Neural cell (in vitro differentiated cells): Measurements from ENCODE around the gene SMPD2.
A peak's percentile ranks its signal among the peaks of the same experiment; 100 is the strongest.

Experiments used
- CTCF ChIP-seq: fragments of 450-650 bp; IDR thresholded peaks from 2 replicates; pipeline ENCODE4 v1.5.1; 2014; ENCODE audit warnings: antibody characterized with exemption, mild to moderate bottlenecking, moderate library complexity; ENCODE audit not compliant: poor library complexity, severe bottlenecking
- EP300 ChIP-seq: fragments of 450-650 bp; conservative IDR thresholded peaks from 2 replicates; pipeline ENCODE4 v1.6.1; 2014; ENCODE audit warnings: antibody characterized with exemption, mild to moderate bottlenecking, moderate library complexity; ENCODE audit not compliant: poor library complexity, severe bottlenecking
- EZH2 ChIP-seq: fragments of 200-600, 300-800 bp; shearing (Covaris generic), sonication (generic); IDR thresholded peaks from 2 replicates; pipeline ENCODE4 v1.6.1; 2014; ENCODE audit warnings: antibody characterized with exemption, low read length, borderline replicate concordance, mild to moderate bottlenecking; ENCODE audit not compliant: insufficient read depth, poor library complexity, severe bottlenecking
- MXI1 ChIP-seq: fragments of 450-650 bp; conservative IDR thresholded peaks from 2 replicates; pipeline ENCODE4 v1.6.1; 2014; ENCODE audit warnings: antibody characterized with exemption, mild to moderate bottlenecking; ENCODE audit not compliant: poor library complexity, severe bottlenecking
- TAF1 ChIP-seq: IDR thresholded peaks from 2 replicates; pipeline ENCODE4 v1.6.1; 2012; ENCODE audit warnings: low read depth

DNA sequence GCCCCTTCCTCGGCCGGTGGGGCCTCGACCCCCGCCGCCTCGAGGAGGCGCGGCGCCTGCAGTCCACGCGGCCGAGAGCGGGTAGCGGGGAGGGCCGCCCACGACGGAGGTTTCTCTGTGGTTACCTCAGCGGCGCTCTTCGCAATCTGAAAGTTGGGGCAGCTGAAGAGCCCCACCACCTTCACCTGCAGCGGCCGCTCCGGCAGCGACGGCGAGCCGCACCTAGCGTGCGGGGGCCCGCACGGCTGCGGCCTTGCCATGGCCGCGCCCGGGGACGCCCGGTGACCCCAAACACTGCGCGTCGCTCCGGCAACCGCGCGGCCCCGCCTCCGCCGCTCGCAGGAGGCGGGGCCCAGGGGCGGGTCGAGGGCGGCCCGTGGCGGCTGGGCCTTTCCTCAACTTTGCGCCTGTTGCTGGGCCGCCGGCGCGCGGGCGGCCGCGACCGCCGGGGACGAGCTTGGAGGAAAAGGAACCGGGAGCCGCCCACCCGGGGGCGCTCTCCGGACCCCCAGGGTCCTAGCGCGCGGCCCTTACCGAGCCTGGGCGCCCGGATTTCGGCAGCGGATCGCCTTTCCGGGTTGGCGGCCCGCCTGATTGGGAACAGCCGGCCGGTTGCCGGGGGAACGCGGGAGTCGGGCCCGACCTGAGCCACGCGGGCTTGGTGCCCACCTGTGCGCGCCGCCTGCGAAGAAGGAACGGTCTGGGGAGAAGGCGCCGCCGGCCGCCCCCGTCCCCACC, at the start of gene SMPD2, which contains the start of gene PPIL6:
- no peak for TF ChIP-seq EZH2
- TF ChIP-seq TAF1 = no peak
- TF ChIP-seq CTCF = peak; percentile 29
- TF ChIP-seq EP300 = peak; percentile 49
- TF ChIP-seq MXI1 = peak; percentile 89
